ENCODE measurements around the gene CFH.
"Not testable (repeated sequence)": the region's sequence is repeated elsewhere in the genome, so short reads cannot be mapped to it uniquely, and the experiment has no call there.

CFH gene

GRCh38 chr1:196651637-196652215 is at the start of gene CFH:
CFH (plus strand) TSS chr1:196652043; CDS start chr1:196652118, 75 bp downstream.
- peak; percentile 14 for DNase-seq (ENCODE audit: insufficient read length, low spot score)
- FAIRE-seq, result no peak

- FAIRE-seq (no peak), DNase-seq (ENCODE audit: insufficient read length, low spot score) (no peak)
Observed at GRCh38 chr1:196603651-196604050, 48.2 kb upstream of the CFH start.

GRCh38 chr1:196607981-196608380 is 43.9 kb upstream of the CFH start:
- DNase-seq (ENCODE audit: insufficient read length, low spot score) (peak; percentile 3), FAIRE-seq (no peak)

GRCh38 chr1:196608390-196609369 is 43.2 kb upstream of the CFH start, which contains the start of gene KCNT2:
KCNT2 (minus strand) TSS chr1:196608440; CDS start chr1:196608309, 131 bp downstream.
- FAIRE-seq, result peak; percentile 80
- peak; percentile 72 for DNase-seq (ENCODE audit: insufficient read length, low spot score)

GRCh38 chr1:196609370-196609737 is 42.5 kb upstream of the CFH start:
- no peak for FAIRE-seq
- no peak for DNase-seq (ENCODE audit: insufficient read length, low spot score)

- FAIRE-seq (no peak), DNase-seq (ENCODE audit: insufficient read length, low spot score) (no peak)
Observed at GRCh38 chr1:196611873-196612272, 40.0 kb upstream of the CFH start.

- FAIRE-seq, result no peak
- DNase-seq (ENCODE audit: insufficient read length, low spot score), result no peak
Observed at GRCh38 chr1:196619721-196620120, 32.1 kb upstream of the CFH start.

- DNase-seq (ENCODE audit: insufficient read length, low spot score), result no peak
- no peak for FAIRE-seq
Observed at GRCh38 chr1:196623079-196623478, 28.8 kb upstream of the CFH start.

- DNase-seq (ENCODE audit: insufficient read length, low spot score) (no peak), FAIRE-seq (no peak)
Observed at GRCh38 chr1:196628838-196629237, 23.0 kb upstream of the CFH start.

GRCh38 chr1:196637606-196638005 is 14.2 kb upstream of the CFH start:
- no peak for FAIRE-seq
- DNase-seq (ENCODE audit: insufficient read length, low spot score), result no peak

GRCh38 chr1:196638466-196638865 is 13.4 kb upstream of the CFH start:
- no peak for FAIRE-seq

GRCh38 chr1:196639291-196639690 is 12.6 kb upstream of the CFH start:
- not testable (repeated sequence) for DNase-seq (ENCODE audit: insufficient read length, low spot score); FAIRE-seq

More at GRCh38 chr1:196638466-196638865, 13.4 kb upstream of the CFH start:
- DNase-seq (ENCODE audit: insufficient read length, low spot score), result no peak

- no peak for FAIRE-seq
Observed at GRCh38 chr1:196640976-196641375, 10.9 kb upstream of the CFH start.

GRCh38 chr1:196649990-196650389 is 1.9 kb upstream of the CFH start:
- no peak for FAIRE-seq
- no peak for DNase-seq (ENCODE audit: insufficient read length, low spot score)

More at GRCh38 chr1:196640976-196641375, 10.9 kb upstream of the CFH start:
- no peak for DNase-seq (ENCODE audit: insufficient read length, low spot score)

GRCh38 chr1:196650403-196650802 is 1.4 kb upstream of the CFH start:
- no peak for FAIRE-seq

GRCh38 chr1:196651079-196651478 is 764 bp upstream of the CFH start:
- no peak for DNase-seq (ENCODE audit: insufficient read length, low spot score)
- FAIRE-seq, result no peak

More at GRCh38 chr1:196650403-196650802, 1.4 kb upstream of the CFH start:
- no peak for DNase-seq (ENCODE audit: insufficient read length, low spot score)

- FAIRE-seq, result no peak
- no peak for DNase-seq (ENCODE audit: insufficient read length, low spot score)
Observed at GRCh38 chr1:196654271-196654670, 2.4 kb downstream of the CFH start.

- FAIRE-seq, result no peak
Observed at GRCh38 chr1:196655071-196655470, 3.2 kb downstream of the CFH start.

GRCh38 chr1:196655494-196655893 is 3.7 kb downstream of the CFH start:
- DNase-seq (ENCODE audit: insufficient read length, low spot score), result no peak
- no peak for FAIRE-seq

More at GRCh38 chr1:196655071-196655470, 3.2 kb downstream of the CFH start:
- no peak for DNase-seq (ENCODE audit: insufficient read length, low spot score)

GRCh38 chr1:196659471-196659870 is 7.6 kb downstream of the CFH start:
- no peak for FAIRE-seq
- DNase-seq (ENCODE audit: insufficient read length, low spot score), result no peak

- FAIRE-seq (no peak), DNase-seq (ENCODE audit: insufficient read length, low spot score) (no peak)
Observed at GRCh38 chr1:196660272-196660671, 8.4 kb downstream of the CFH start.

- FAIRE-seq (no peak), DNase-seq (ENCODE audit: insufficient read length, low spot score) (peak; percentile 36)
Observed at GRCh38 chr1:196660852-196661251, 9.0 kb downstream of the CFH start.
